Measurements from ENCODE around the gene MFAP2. TPM values are rescaled to one million over a fixed set of nuclear protein-coding genes. Genes with fewer than 3 reads are reported as not detected.
A peak's percentile ranks its signal among the peaks of the same experiment; 100 is the strongest.

Gene MFAP2
- total and polyA plus RNA-seq, 2 of the 8 experiments (the other 6 are each of a cell fraction or from before 2014, with no cell fraction given) = 172 to 326 TPM

- WGBS, 2 experiments (ENCODE audit: extremely low coverage in 1 of 2, insufficient coverage in 1 of 2, insufficient read length in 1 of 2, insufficient replicate concordance in 2 of 2, low coverage in 1 of 2, low lambda C conversion rate in 2 of 2, missing lambda C conversion rate in 1 of 2) = 88% methylated on average over 4 of the region's 4 CpGs; no CpG with 5 or more reads in 1 of the 2 experiments
- H2BK12ac ChIP-seq (ENCODE audit: low read depth, low read length) = no peak overlapping the region
Observed at GRCh38 chr1:17030206-17030605, 49.8 kb upstream of the MFAP2 start.

More at GRCh38 chr1:17030206-17030605, 49.8 kb upstream of the MFAP2 start:
- Histone ChIP-seq H3K14ac (ENCODE audit: insufficient read length) (no peak overlapping the region), H3K79me1 (ENCODE audit: low read depth, low read length) (no peaks in the 10 kb centered on the region), H3K23me2 (ENCODE audit: low read depth, low read length) (no peaks in the 10 kb centered on the region), H3K23ac (ENCODE audit: insufficient read length) (no peak overlapping the region), H2AFZ (ENCODE audit: low read length) (no peak overlapping the region), H3K79me2 (ENCODE audit: control insufficient read depth in 1 of 2, insufficient read depth in 2 of 2, low read length in 2 of 2) (no peaks in the 10 kb centered on the region), H3K56ac (replicated peaks; ENCODE audit: insufficient read length, low read depth, low read length) (no peak overlapping the region), H3K4me3 (ENCODE audit: extremely low read depth in 1 of 4, insufficient read depth in 2 of 4, low read depth in 3 of 4, low read length in 4 of 4) (no peak overlapping the region), H2BK20ac (ENCODE audit: low read length) (no peak overlapping the region), H4K91ac (replicated peaks; ENCODE audit: insufficient read length, low read length) (no peak overlapping the region), H3K27me3 (replicated peaks in 1 of 4; ENCODE audit: control insufficient read depth in 3 of 4, extremely low read depth in 1 of 4, insufficient read depth in 3 of 4, low read length in 3 of 4) (no peaks in the 10 kb centered on the region), H3K9me3 (ENCODE audit: insufficient read depth in 2 of 2, low read depth in 1 of 2, low read length in 1 of 2) (no peaks in the 10 kb centered on the region), H2AK5ac (ENCODE audit: low read depth, low read length) (no peak overlapping the region), H3K4me2 (ENCODE audit: insufficient read depth in 1 of 2, low read depth in 2 of 2, low read length in 2 of 2) (no peak overlapping the region), H4K20me1 (replicated peaks in 1 of 2; ENCODE audit: control insufficient read depth in 1 of 2, insufficient read depth in 2 of 2, low read length in 2 of 2) (peaks cover 0 to 2% of the 10 kb centered on the region in 2 experiments), H3K18ac (ENCODE audit: extremely low read depth, low read length) (no peak overlapping the region), H4K8ac (ENCODE audit: extremely low read depth, insufficient read depth, low read length) (no peak overlapping the region), H3K4me1 (replicated peaks in 1 of 4; ENCODE audit: control insufficient read depth in 3 of 4, insufficient read depth in 4 of 4, low read length in 3 of 4) (no peaks in the 10 kb centered on the region), H2BK5ac (ENCODE audit: low read depth, low read length) (no peak overlapping the region), H3K4ac (replicated peaks; ENCODE audit: insufficient read length, low read depth, low read length) (no peak overlapping the region), H2BK120ac (replicated peaks; ENCODE audit: low read depth, low read length) (no peak overlapping the region), H3K36me3 (ENCODE audit: control insufficient read depth in 2 of 4, insufficient read depth in 4 of 4, low read length in 3 of 4) (peaks cover 4 to 57% (median 22%) of the 10 kb centered on the region in 4 experiments), H4K5ac (ENCODE audit: insufficient read length, low read depth, low read length) (no peak overlapping the region), H3K27ac (ENCODE audit: low read depth, low read length) (no peak overlapping the region), H2BK15ac (ENCODE audit: low read length) (no peak overlapping the region), H3K9ac (replicated peaks in 1 of 4; ENCODE audit: extremely low read depth in 1 of 4, low read depth in 3 of 4, low read length in 3 of 4) (no peak overlapping the region)
- FAIRE-seq = no peak
- ChIA-PET POLR2A (ENCODE audit: partially characterized antibody) (interaction anchor here (0.6 kb wide), 1 partner anchor 50 kb away, joined by 3 read pairs; no protein-coding TSS in a partner anchor), CTCF (ENCODE audit: partially characterized antibody) (interaction anchor here (0.6 to 2.4 kb wide), 3 partner anchors 55 to 1697 kb away, joined by 3 to 7 read pairs (median 3); no protein-coding TSS in a partner anchor)
- TF ChIP-seq CREB1 (IDR thresholded peaks at IDR 0.05) = no peak
- peak; percentile 65 for TF ChIP-seq MAFK (IDR thresholded peaks at IDR 0.05; ENCODE audit: low read depth, low read length)
- no peak for DNase-seq (ENCODE audit: low read depth in 1 of 2, low spot score in 2 of 2)
